Superior temporal gyrus (tissue), 1 donor: ENCODE results near the gene C1QTNF3.
"Not testable (repeated sequence)": the region's sequence is repeated elsewhere in the genome, so short reads cannot be mapped to it uniquely, and the experiment has no call there.

Source experiments
- DNase-seq: peaks from one replicate; pipeline ENCODE4 v3.0.0-alpha.2; 2016; ENCODE audit errors: extremely low spot score

The C1QTNF3 gene

GRCh38 chr5:34051374-34051980, 8.5 kb upstream of the C1QTNF3 start:
- no peak for DNase-seq

GRCh38 chr5:34047774-34048572, 5.0 kb upstream of the C1QTNF3 start:
- no peak for DNase-seq

- DNase-seq: no peak
These were observed 4.1 kb upstream of the C1QTNF3 start for GRCh38 chr5:34047143-34047542.

GRCh38 chr5:34045996-34046395, 3.0 kb upstream of the C1QTNF3 start:
- no peak for DNase-seq

GRCh38 chr5:34045023-34045422, 2.0 kb upstream of the C1QTNF3 start:
- DNase-seq: no peak

- peak; percentile 43 for DNase-seq
These were observed 692 bp downstream of the C1QTNF3 start for GRCh38 chr5:34042321-34042720.

GRCh38 chr5:34041247-34041972, 1.6 kb downstream of the C1QTNF3 start:
- DNase-seq: no peak

GRCh38 chr5:34040472-34040871, 2.5 kb downstream of the C1QTNF3 start:
- no peak for DNase-seq

- DNase-seq: no peak
These were observed 3.4 kb downstream of the C1QTNF3 start for GRCh38 chr5:34039398-34040157.

GRCh38 chr5:34038838-34039237, 4.2 kb downstream of the C1QTNF3 start:
- no peak for DNase-seq

GRCh38 chr5:34038390-34038789, 4.6 kb downstream of the C1QTNF3 start:
- DNase-seq: no peak

- DNase-seq: no peak
These were observed 5.3 kb downstream of the C1QTNF3 start for GRCh38 chr5:34037726-34038125.

- DNase-seq: no peak
These were observed 7.3 kb downstream of the C1QTNF3 start for GRCh38 chr5:34035756-34036155.

GRCh38 chr5:34034534-34035327, 8.3 kb downstream of the C1QTNF3 start:
- no peak for DNase-seq

- no peak for DNase-seq
These were observed 11.0 kb downstream of the C1QTNF3 start for GRCh38 chr5:34031966-34032365.

- no peak for DNase-seq
These were observed 11.9 kb downstream of the C1QTNF3 start for GRCh38 chr5:34031117-34031516.

- not testable (repeated sequence) for DNase-seq
These were observed 12.4 kb downstream of the C1QTNF3 start for GRCh38 chr5:34030585-34030984.

GRCh38 chr5:34030048-34030447, 13.0 kb downstream of the C1QTNF3 start:
- no peak for DNase-seq

GRCh38 chr5:34028349-34028748, 14.7 kb downstream of the C1QTNF3 start:
- no peak for DNase-seq

GRCh38 chr5:34026089-34026761, 16.8 kb downstream of the C1QTNF3 start:
- DNase-seq: no peak
